Progenitor cell of endocrine pancreas (in vitro differentiated cells): ENCODE data around the gene PRSS33. TPM values are rescaled to one million over a fixed set of nuclear protein-coding genes. Genes with fewer than 3 reads are reported as not detected.

Source experiments
- DNase-seq: peaks from one replicate; pipeline ENCODE4 v3.0.0; 2021; ENCODE audit warnings: low spot score; ENCODE audit not compliant: unreplicated experiment
- H3K27ac Mint-ChIP-seq: 2 replicates; pipeline ENCODE4 v1.8.0; 2021; ENCODE audit warnings: mild to moderate bottlenecking, moderate library complexity, mixed read lengths
- H3K27me3 Mint-ChIP-seq: 2 replicates; pipeline ENCODE4 v1.8.0; 2021; ENCODE audit warnings: mixed read lengths
- H3K36me3 Mint-ChIP-seq: 2 replicates; pipeline ENCODE4 v1.8.0; 2022; ENCODE audit warnings: mixed read lengths; ENCODE audit not compliant: insufficient read depth
- H3K4me1 Mint-ChIP-seq: 2 replicates; pipeline ENCODE4 v1.8.0; 2021; ENCODE audit warnings: low read depth, mixed read lengths
- H3K4me3 Mint-ChIP-seq: 2 replicates; pipeline ENCODE4 v1.8.0; 2021; ENCODE audit warnings: low read depth, mild to moderate bottlenecking, moderate library complexity, mixed read lengths
- H3K9me3 Mint-ChIP-seq: 2 replicates; pipeline ENCODE4 v1.8.0; 2021; ENCODE audit warnings: low read depth, mixed read lengths
- CTCF ChIP-seq: fragments of 200-600 bp; sonication (generic); IDR thresholded peaks from one replicate; pipeline ENCODE4 v1.5.0; 2021; ENCODE audit warnings: antibody characterized with exemption, mild to moderate bottlenecking; ENCODE audit not compliant: unreplicated experiment
- total RNA-seq: library from RNA; stranded (reverse); gene quantifications from 2 replicates; pipeline ENCODE4 v1.2.1, GENCODE V29; 2021

The PRSS33 gene
- total RNA-seq, 1 donor from 2014 or later, result 0.31 TPM

- Mint-ChIP-seq H3K36me3 (peaks cover 39% of the 10 kb centered on the region), H3K27ac (peak overlapping the region; percentile 96), H3K4me3 (peak overlapping the region; percentile 83), H3K27me3 (no peaks in the 10 kb centered on the region), H3K9me3 (no peaks in the 10 kb centered on the region), H3K4me1 (peaks cover 42% of the 10 kb centered on the region)
- no peak for TF ChIP-seq CTCF
- no peak for DNase-seq
These were observed 32.2 kb downstream of the PRSS33 start for GRCh38 chr16:2755158-2755557.

- no peak for TF ChIP-seq CTCF
- DNase-seq, result no peak
- Mint-ChIP-seq H3K36me3 (peaks cover 26% of the 10 kb centered on the region), H3K9me3 (no peaks in the 10 kb centered on the region), H3K4me3 (peak overlapping the region; percentile 83), H3K27me3 (no peaks in the 10 kb centered on the region), H3K4me1 (peaks cover 42% of the 10 kb centered on the region), H3K27ac (peak overlapping the region; percentile 96)
These were observed 33.7 kb downstream of the PRSS33 start for GRCh38 chr16:2753733-2754020.

GRCh38 chr16:2752850-2753732 is 34.3 kb downstream of the PRSS33 start:
- no peak for DNase-seq
- Mint-ChIP-seq H3K4me1 (peaks cover 42% of the 10 kb centered on the region), H3K27me3 (no peaks in the 10 kb centered on the region), H3K36me3 (peaks cover 21% of the 10 kb centered on the region), H3K4me3 (peak overlapping the region; percentile 93), H3K9me3 (no peaks in the 10 kb centered on the region), H3K27ac (peak overlapping the region; percentile 100)
- no peak for TF ChIP-seq CTCF

GRCh38 chr16:2752035-2752849 is 35.1 kb downstream of the PRSS33 start, which contains the start of gene SRRM2:
SRRM2 (plus strand) TSS chr16:2752638; CDS start chr16:2756365, 3,727 bp downstream.
- peak; percentile 84 for DNase-seq
- H3K27ac Mint-ChIP-seq, result peak within 1 kb of the TSS; percentile 100
- no peaks in the 10 kb centered on the region for H3K27me3 Mint-ChIP-seq
- H3K36me3 Mint-ChIP-seq, result peaks cover 15% of the 10 kb centered on the region
- no peak for TF ChIP-seq CTCF
- H3K4me3 Mint-ChIP-seq, result peak within 1 kb of the TSS; percentile 93
- no peaks in the 10 kb centered on the region for H3K9me3 Mint-ChIP-seq
- peaks cover 42% of the 10 kb centered on the region for H3K4me1 Mint-ChIP-seq

GRCh38 chr16:2751577-2752034 is 35.8 kb downstream of the PRSS33 start:
- Mint-ChIP-seq H3K4me1 (peaks cover 40% of the 10 kb centered on the region), H3K27ac (peak overlapping the region; percentile 100), H3K9me3 (no peaks in the 10 kb centered on the region), H3K36me3 (peaks cover 9% of the 10 kb centered on the region), H3K27me3 (no peaks in the 10 kb centered on the region), H3K4me3 (peak overlapping the region; percentile 93)
- TF ChIP-seq CTCF, result no peak
- DNase-seq, result no peak
